GM19438 (cell line): ENCODE measurements around the gene PPP2R1B.

Experiments used
- ATAC-seq: cut with Tn5 transposase; IDR thresholded peaks from one replicate; pipeline ENCODE4 v1.9.1; 2021; ENCODE audit warnings: low read depth; ENCODE audit not compliant: unreplicated experiment

The PPP2R1B gene

DNA sequence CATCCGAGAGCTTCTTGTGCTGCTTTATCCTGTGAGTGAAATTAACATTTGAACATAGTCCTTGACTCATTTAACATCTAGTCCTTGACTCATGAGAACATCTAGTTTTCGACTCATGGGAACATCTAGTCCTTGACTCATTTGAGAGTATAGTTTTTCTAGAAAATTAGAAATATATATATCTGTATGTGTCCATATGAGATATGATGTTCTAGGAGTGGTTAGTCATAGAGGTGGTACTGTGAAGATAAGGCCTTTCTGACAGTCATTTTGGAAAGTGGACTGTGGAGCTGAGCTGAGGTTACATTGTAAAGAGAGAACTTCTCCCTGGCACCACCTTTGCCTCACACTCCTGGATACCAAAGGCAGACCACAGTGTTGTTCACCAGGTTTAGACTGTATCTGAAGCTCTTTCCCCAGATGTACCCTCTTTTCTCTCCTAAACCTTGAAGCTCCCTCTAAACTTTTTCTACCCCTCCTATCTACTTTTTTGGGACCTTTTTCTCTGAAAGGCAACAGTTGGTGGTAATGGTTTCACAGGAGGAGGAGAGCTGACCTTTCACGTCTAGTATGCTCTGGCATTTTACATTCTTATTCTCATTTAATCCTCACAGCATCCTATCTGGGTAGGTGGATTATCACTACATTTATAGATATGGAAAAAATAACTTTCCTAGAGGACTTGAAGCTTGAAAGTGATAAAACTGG, 67.2 kb downstream of the PPP2R1B start:
- no peak for ATAC-seq

DNA sequence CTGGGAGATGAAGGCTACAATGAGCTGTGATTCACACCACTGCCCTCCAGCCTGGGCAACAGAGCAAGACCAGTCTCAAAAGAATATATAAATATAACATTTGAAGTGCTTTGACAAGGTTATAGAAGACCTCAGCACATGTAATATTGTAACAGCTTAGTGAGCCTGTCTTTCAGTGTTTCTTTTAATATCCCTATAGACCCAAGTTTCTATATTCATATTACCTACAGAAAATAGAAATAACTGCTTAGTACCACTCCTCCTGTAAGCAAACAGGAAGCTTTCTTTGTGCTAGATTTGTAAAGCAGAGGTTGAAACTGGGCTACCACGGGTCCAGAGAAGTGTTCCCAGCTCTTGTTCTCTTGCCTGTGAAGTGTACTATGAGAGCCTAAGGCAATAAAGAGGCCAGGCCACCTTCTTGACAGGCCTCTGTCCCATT, 68.2 kb downstream of the PPP2R1B start:
- peak; percentile 55 for ATAC-seq

DNA sequence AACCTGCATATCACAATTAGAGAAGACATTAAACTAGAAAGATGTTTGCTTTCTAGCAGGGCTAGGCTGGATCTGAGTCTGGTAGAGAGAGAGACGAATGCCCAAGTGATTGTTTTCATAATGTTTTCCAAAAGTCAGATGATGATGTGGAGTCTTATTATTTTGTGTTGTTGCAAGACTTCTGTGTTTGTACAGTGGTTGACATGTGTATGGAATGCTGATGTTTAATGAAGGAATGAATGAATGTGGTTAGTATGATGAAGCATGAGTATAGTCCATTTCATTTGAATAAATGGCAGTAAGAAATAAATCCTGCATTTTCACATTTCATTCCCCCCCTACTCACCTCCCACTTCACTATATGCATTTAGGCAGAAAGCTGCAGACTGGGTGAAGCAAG, 69.6 kb downstream of the PPP2R1B start:
- no peak for ATAC-seq

DNA sequence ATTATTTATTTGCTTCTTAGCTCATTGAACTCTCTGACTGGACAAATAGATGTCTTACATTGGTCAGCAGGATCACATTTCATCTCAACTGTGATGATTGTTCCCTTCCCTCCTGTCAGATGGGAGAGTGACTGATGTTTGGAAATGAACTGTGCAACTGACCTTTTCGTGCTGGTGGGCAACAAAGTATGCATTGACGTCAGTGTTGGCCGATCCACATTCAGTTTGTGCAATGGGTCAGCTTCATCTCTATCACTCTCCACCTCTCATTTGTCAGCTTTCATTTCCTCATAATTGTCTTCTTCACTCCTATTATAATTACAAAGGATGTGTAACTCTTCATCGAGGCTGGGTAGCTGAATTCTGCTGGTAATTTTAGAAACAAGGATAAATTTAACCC, 71.3 kb downstream of the PPP2R1B start:
- no peak for ATAC-seq

DNA sequence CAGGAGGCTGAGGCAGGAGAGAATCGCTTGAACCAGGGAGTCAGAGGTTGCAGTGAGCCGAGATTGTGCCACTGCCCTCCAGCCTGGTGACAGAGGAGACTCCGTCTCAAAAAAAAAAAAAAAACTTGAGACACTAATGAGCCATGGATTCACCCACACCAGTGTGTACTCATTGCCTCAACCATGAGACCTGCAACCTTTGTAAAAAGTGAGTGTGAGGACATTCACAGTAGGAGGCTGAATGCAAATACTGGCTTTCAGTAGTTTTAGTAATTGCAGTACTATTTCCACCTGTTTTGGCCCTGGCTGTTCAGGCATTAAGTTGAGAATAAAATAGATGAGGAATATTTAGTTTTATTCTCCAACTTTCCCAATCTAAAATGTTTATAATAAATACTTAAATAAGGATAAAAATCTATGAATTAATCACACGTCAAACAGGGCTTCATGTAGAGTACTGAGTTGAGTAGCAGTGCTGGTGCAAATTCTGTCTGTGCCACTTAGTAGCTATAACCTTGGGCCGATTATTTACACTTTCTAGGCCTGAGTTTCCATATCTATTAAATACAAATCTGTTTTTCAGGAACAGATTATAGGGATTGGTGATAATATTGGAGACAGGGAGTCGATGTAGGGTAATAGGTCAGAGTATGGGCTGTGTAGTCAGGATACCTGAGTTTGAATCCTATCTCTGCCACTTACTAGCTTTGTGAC, 72.8 kb downstream of the PPP2R1B start:
- ATAC-seq, result no peak

DNA sequence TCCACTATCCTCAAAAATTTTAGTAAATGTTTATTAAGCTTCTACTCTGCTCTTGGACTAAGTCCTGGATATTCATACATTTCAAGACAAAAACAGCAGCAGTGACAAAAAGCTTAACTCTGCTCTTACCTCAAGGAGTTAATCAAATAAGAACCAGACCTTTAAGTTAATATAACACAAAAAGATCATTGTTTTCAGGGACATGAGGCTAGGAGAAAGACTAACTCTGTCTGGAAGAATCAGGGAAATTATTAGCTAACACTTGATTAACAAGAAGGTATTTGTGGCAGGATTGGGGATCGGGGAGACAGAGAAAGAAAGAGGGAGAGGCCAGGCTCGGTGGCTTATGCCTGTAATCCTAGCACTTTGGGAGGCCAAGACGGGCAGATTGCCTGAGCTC, 74.4 kb downstream of the PPP2R1B start:
- ATAC-seq, result no peak

DNA sequence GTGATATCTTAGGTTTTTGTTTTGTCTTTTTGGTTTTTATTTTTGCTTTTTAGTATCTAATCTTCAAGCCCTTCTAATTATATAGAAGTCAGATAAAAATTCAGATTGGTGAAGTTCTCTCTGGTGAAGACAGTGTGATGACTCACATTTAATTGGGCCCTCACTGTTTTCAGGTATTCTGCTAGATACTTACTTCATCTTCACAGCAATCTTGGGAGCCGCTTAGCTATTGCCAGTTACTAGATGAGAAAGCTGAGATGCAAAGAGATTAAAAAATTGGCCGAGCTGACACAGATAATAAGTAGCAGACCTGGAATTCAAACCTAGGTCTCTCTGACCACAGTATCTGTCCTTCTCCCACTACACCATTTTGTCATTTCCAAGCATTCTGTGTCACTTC, 75.0 kb downstream of the PPP2R1B start:
- no peak for ATAC-seq

DNA sequence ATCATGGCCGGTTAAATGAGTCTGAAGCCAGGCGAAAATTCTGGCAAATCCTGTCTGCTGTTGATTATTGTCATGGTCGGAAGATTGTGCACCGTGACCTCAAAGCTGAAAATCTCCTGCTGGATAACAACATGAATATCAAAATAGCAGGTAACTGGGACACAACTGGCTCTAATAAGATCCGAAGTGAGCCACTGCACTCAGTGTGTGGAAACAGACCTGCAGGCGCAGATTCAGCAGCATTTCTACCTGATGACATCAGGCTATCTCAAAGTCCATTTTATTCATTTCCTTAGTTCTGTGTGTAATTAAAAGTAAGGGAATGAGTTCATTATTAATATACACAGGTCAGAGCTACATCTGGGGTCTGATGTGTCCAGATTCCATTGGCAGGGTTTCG, 78.2 kb downstream of the PPP2R1B start:
- no peak for ATAC-seq

DNA sequence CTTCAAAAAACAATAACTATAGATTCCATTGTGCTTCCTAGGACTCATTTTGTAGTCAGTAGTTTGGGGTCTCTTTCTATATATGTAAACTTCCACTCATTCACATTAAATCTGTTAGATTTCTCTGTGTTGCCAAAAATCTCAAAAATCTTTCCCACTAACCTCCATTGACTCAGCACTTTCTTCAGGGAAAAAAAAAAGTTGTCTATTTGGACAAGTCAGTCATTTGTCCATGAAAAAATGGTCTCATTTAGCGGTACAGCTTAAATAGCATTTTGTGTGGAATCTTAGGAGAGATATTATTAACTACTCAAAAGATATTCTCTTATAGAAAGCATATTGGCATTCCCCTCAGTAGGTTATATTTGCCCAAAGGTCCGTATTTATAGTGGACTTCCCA, 81.9 kb downstream of the PPP2R1B start:
- no peak for ATAC-seq

DNA sequence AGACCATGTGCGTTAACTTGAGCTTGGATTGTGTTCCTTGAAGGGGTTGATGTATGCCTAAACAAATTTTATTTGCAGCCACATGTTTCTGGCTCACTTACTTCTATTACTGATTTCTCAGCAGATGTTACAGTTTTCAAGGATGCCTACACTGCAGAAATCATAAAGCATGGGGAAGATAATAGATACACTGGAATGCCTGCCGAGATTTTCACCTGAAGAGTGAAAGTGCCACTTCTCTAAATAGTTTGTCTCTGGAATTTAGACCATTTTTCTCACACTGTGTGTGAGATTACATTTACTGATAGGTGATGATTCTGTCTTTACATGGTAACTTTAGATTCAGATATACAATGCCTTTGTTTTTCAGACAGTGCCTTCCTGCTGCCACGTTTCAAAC, 82.4 kb downstream of the PPP2R1B start:
- ATAC-seq, result no peak

DNA sequence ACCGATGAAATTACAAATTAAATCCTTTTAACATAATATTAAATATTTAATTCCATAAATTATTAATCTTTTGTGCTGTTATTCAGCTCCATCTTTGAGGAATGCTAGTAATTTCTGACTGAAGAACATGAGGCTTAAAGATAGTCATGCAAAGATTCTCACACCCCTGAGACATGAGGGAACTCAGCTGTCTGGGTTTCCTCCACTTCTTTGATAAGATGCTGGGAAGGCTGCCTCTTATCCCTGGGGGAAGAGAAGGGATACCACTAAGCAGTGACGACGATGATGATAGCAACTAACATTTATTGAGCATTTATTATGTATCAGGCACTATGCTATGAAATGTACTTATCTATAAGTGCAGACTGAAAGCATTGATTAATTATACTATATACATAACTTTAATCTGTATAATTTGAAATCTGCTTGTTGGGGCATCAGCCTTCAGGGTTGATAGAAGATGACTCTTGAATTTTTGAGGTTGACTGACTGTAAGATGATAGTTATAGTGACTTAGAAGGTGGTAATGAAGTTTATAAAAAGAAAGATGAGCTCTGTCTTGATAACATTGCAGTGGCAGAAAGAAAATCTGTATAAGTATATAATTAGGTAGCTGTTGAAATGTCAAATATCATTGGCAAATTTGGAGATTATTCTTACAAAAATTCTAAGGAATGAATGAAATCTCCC, 85.6 kb downstream of the PPP2R1B start:
- no peak for ATAC-seq
